Tibial nerve (tissue), 4 donors: ENCODE data around the gene SLIT3. TPM values are rescaled to one million over a fixed set of nuclear protein-coding genes. Genes with fewer than 3 reads are reported as not detected.
A peak's percentile ranks its signal among the peaks of the same experiment; 100 is the strongest.
"Not testable (repeated sequence)": the region's sequence is repeated elsewhere in the genome, so short reads cannot be mapped to it uniquely, and the experiment has no call there.

ENCODE experiments used
- DNase-seq, 2 donors: peaks; one replicate each; pipeline ENCODE4 v3.0.0-alpha.2; 2019; ENCODE audit warnings: low spot score in 2 of 2
- H3K27ac ChIP-seq, 4 donors: fragments of 200-600 bp; sonication (generic) in 3 of 4; one replicate each; pipeline ENCODE4 v1.5.1; 2017 to 2019; ENCODE audit warnings: mild to moderate bottlenecking in 1 of 4
- H3K27me3 ChIP-seq, 2 donors: fragments of 200-600 bp; sonication (generic) in 1 of 2; one replicate each; pipeline versions ENCODE4 v1.5.1 to v1.6.0; 2017 to 2019
- H3K36me3 ChIP-seq, 3 donors: fragments of 200-600 bp; sonication (generic); one replicate each; pipeline ENCODE4 v1.5.1; 2018 to 2019
- H3K4me1 ChIP-seq, 4 donors: fragments of 200-600 bp; sonication (generic) in 3 of 4; one replicate each; pipeline ENCODE4 v1.5.1; 2017 to 2019
- H3K4me3 ChIP-seq, 4 donors: fragments of 200-600 bp; sonication (generic) in 3 of 4; one replicate each; pipeline ENCODE4 v1.5.1; 2017 to 2019; ENCODE audit warnings: mild to moderate bottlenecking in 1 of 4, moderate library complexity in 1 of 4
- H3K9me3 ChIP-seq, 4 donors: fragments of 200-600 bp; sonication (generic) in 3 of 4; one replicate each; pipeline ENCODE4 v1.5.1; 2017 to 2019
- CTCF ChIP-seq, 5 experiments: fragments of 200-600 bp in 3 of 5; fragments of 450-650 bp in 2 of 5; sonication (generic) in 3 of 5; IDR thresholded peaks; one replicate each; pipeline ENCODE4 v1.5.1; 2016 to 2019; ENCODE audit warnings: antibody characterized with exemption in 5 of 5, mild to moderate bottlenecking in 3 of 5, moderate library complexity in 2 of 5
- EP300 ChIP-seq, 2 donors: sonication (generic); formaldehyde crosslinking; IDR thresholded peaks; one replicate each; pipeline ENCODE4 v1.6.1; 2017; ENCODE audit warnings: antibody characterized with exemption in 2 of 2, mild to moderate bottlenecking in 1 of 2
- POLR2A ChIP-seq, 2 donors: fragments of 450-650 bp; IDR thresholded peaks; one replicate each; pipeline ENCODE4 v1.6.1; 2017; ENCODE audit warnings: antibody characterized with exemption in 2 of 2, mild to moderate bottlenecking in 2 of 2, moderate library complexity in 2 of 2
- WGBS, 2 donors: methylation state at CpG; one replicate each; pipeline ENCODE4 v1.1.5; 2018; 5-methylcytosine and 5-hydroxymethylcytosine counted together
- total RNA-seq, 4 donors: library from RNA; depleted of rRNA; stranded (reverse); fragments of >200 nt; gene quantifications; one replicate each; pipeline ENCODE4 v1.1.0, GENCODE V29; 2016

Gene SLIT3
- total RNA-seq, 4 donors from 2014 or later, result 16.6 to 39.0 (median 20.2) TPM

DNA sequence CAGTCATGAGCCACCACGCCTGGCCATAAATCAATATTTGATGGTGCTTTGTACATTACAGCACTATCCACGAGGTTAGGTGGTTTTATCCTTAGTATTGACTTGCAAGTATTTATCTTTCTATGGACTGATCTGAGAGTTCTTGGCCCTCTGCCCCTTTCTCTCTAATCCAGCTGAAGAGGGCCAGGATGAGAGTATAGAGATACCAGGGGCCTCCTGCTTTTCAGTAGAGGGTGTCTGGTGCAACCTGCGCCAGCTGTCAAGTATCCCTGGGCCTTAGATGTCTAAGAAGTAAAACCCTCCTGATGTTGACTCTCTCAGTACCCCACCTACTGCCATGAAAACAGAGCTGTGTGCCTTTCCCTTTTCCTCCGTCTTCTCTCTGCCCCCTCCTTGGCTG lies 153.4 kb downstream of the SLIT3 start:
- TF ChIP-seq CTCF (IDR thresholded peaks at IDR 0.05), result no peak
- TF ChIP-seq EP300 (IDR thresholded peaks at IDR 0.05), result no peak
- TF ChIP-seq POLR2A (IDR thresholded peaks at IDR 0.05), result no peak
- H3K36me3 ChIP-seq, result no peaks in the 10 kb centered on the region
- H3K4me3 ChIP-seq, result no peak overlapping the region
- H3K4me1 ChIP-seq, result no peaks in the 10 kb centered on the region
- WGBS, 2 donors, result 88 to 89% methylated on average over 4 of the region's 4 CpGs
- H3K27me3 ChIP-seq, result no peaks in the 10 kb centered on the region
- DNase-seq, result no peak
- no peak overlapping the region for H3K27ac ChIP-seq
- H3K9me3 ChIP-seq, result no peaks in the 10 kb centered on the region

- Histone ChIP-seq H3K4me3 (no peak overlapping the region), H3K27ac (no peak overlapping the region), H3K27me3 (no peaks in the 10 kb centered on the region), H3K9me3 (no peaks in the 10 kb centered on the region), H3K4me1 (peaks cover 0 to 4% (median 0%) of the 10 kb centered on the region in 4 donors), H3K36me3 (no peaks in the 10 kb centered on the region)
- 81 to 85% methylated on average over 8 of the region's 8 CpGs for WGBS, 2 donors
- TF ChIP-seq CTCF (IDR thresholded peaks at IDR 0.05) (no peak), POLR2A (IDR thresholded peaks at IDR 0.05) (no peak), EP300 (IDR thresholded peaks at IDR 0.05) (no peak)
- DNase-seq, result no peak
Measured at GRCh38 chr5:169146158-169146557, 154.8 kb downstream of the SLIT3 start.

- no peaks in the 10 kb centered on the region for H3K36me3 ChIP-seq
- 55% methylated on average over 3 of the region's 3 CpGs for WGBS, 2 donors
- H3K9me3 ChIP-seq, result no peaks in the 10 kb centered on the region
- TF ChIP-seq CTCF (IDR thresholded peaks at IDR 0.05) (no peak), EP300 (IDR thresholded peaks at IDR 0.05) (no peak), POLR2A (IDR thresholded peaks at IDR 0.05) (no peak)
- no peaks in the 10 kb centered on the region for H3K27me3 ChIP-seq
- H3K27ac ChIP-seq, result no peak overlapping the region
- peaks cover 0 to 13% (median 3%) of the 10 kb centered on the region in 4 donors for H3K4me1 ChIP-seq
- no peak overlapping the region for H3K4me3 ChIP-seq
- DNase-seq, result no peak
Measured at GRCh38 chr5:169142264-169142970, 158.5 kb downstream of the SLIT3 start.

DNA sequence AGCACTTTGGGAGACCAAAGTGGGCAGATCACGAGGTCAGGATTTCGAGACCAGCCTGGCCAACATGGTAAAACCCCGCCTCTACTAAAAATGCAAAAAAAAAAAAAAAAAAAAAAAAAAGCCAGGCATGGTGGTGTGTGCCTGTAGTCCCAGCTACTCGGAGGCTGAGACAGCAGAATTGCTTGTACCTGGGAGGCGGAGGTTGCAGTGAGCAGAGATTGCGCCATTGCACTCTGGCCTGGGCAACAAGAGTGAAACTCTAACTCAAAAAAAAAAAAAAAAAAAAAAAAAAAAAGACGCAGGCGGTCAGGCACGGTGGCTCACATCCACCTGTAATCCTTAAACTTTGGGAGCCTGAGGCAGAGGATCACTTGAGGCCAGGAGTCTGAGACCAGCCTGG lies 160.7 kb downstream of the SLIT3 start:
- 89 to 92% methylated on average over 9 of the region's 9 CpGs for WGBS, 2 donors
- not testable (repeated sequence) for H3K4me3 ChIP-seq

DNA sequence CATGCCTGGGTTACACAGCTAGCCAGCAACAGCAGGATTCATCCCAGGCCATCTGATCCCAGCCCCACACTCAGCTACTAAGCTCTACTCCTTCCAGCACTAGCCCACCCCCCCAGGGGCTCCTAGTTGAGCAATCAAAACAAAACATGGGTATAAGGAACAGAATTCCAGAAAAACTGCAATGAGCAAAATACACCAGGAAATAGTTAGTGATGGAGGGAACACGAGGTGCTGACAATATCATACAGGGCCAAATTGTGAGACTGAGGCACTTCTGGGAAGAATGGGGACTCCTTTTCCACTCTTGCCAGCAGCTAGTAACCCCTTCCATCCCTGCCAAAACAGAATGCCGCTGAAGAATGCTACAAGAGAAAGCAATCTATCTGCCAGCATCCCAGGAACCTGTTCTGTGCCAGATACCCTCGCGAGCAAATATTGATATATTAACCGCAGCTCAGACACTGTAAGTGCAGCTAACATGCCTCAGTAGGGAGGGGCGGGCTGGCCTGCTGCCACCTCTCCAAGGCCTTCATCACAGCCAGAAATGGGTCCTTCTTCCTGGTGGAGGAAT lies 161.4 kb downstream of the SLIT3 start:
- Histone ChIP-seq H3K36me3 (no peaks in the 10 kb centered on the region), H3K4me1 (peaks cover 0 to 13% (median 3%) of the 10 kb centered on the region in 4 donors), H3K4me3 (no peak overlapping the region), H3K27ac (peak overlapping the region in 2 of 4 donors; percentile 52 to 55), H3K9me3 (no peaks in the 10 kb centered on the region), H3K27me3 (no peaks in the 10 kb centered on the region)
- WGBS, 2 donors, result 53 to 65% methylated on average over 6 of the region's 6 CpGs
- DNase-seq, result no peak
- TF ChIP-seq EP300 (IDR thresholded peaks at IDR 0.05) (no peak), CTCF (IDR thresholded peaks at IDR 0.05) (no peak), POLR2A (IDR thresholded peaks at IDR 0.05) (no peak)

More for the DNA sequence above, 160.7 kb downstream of the SLIT3 start:
- peaks cover 0 to 13% (median 3%) of the 10 kb centered on the region in 4 donors for H3K4me1 ChIP-seq
- H3K27me3 ChIP-seq, H3K9me3 ChIP-seq, H3K36me3 ChIP-seq, DNase-seq: not testable (repeated sequence)
- H3K27ac ChIP-seq, result peak overlapping the region in 1 of 4 donors; percentile 55
